NT2/D1 (cell line): Measurements from ENCODE around the gene AP4M1.

ENCODE experiments used
- SUZ12 ChIP-seq: IDR thresholded peaks from 2 replicates; pipeline ENCODE4 v1.6.1; 2011; ENCODE audit not compliant: insufficient read length, insufficient read depth; ENCODE audit errors: extremely low read depth
- YY1 ChIP-seq: IDR thresholded peaks from 2 replicates; pipeline ENCODE4 v1.6.1; 2011; ENCODE audit not compliant: insufficient read length, insufficient read depth
- ZNF274 ChIP-seq: IDR thresholded peaks from 2 replicates; pipeline ENCODE4 v1.6.1; 2011; ENCODE audit warnings: mild to moderate bottlenecking, low read depth, low read length

GRCh38 chr7:100142461-100142860 is 41.0 kb downstream of the AP4M1 start:
- TF ChIP-seq YY1 (no peak), ZNF274 (no peak), SUZ12 (no peak)
